GM19467 (cell line): Measurements from ENCODE around the gene MSMB.
A peak's percentile ranks its signal among the peaks of the same experiment; 100 is the strongest.

Experiments
- ATAC-seq: cut with Tn5 transposase; IDR thresholded peaks from one replicate; pipeline ENCODE4 v1.9.1; 2021; ENCODE audit warnings: mild to moderate bottlenecking, moderate library complexity; ENCODE audit not compliant: unreplicated experiment

MSMB gene

DNA sequence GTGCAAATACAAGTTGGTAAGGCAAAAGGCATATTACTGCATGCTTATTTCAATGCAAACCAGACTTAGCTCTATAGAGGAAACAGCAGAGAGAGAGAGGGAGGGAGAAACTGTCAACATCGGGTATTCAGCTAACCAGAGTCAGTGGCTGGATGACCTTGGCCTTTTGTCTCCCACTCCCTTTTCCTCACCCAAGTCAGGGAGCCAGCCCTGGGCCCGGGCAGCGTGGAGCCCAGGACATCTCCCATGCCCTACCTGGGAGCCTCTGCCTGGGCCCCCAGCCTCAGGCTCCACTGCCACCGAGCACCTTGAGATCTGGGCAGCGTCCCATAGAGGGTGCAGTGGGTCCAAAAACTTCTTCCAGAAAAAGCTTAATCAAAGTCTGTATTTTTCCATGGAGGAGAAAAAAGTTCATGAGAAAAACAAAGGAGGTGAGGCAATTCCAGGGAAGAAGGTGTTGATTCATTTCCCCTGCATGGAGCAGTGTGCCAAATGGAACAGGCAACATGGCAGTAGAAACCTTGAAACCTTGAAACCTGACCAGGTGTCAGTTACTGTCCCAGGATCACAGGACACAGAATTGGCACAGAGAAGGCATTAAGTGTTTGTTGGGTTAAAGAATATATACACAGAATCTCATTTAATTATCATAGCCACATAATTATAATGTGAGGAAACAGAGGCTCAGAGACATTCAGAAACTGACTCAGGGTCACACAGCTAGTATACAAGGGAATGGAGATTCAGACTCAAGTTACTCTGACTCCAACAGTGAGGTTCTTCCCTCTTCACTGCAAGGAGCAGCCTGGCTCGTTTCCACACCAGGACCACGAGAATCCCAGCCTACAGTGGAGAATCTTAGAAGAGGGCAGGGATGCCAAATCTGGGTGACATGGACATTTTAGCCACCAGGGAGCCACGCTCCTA lies 9.9 kb downstream of the MSMB start:
- ATAC-seq: no peak

- ATAC-seq: no peak
These were observed 12.5 kb downstream of the MSMB start for GRCh38 chr10:46033602-46034011.

- ATAC-seq: no peak
These were observed 14.2 kb downstream of the MSMB start for GRCh38 chr10:46031648-46032532.

DNA sequence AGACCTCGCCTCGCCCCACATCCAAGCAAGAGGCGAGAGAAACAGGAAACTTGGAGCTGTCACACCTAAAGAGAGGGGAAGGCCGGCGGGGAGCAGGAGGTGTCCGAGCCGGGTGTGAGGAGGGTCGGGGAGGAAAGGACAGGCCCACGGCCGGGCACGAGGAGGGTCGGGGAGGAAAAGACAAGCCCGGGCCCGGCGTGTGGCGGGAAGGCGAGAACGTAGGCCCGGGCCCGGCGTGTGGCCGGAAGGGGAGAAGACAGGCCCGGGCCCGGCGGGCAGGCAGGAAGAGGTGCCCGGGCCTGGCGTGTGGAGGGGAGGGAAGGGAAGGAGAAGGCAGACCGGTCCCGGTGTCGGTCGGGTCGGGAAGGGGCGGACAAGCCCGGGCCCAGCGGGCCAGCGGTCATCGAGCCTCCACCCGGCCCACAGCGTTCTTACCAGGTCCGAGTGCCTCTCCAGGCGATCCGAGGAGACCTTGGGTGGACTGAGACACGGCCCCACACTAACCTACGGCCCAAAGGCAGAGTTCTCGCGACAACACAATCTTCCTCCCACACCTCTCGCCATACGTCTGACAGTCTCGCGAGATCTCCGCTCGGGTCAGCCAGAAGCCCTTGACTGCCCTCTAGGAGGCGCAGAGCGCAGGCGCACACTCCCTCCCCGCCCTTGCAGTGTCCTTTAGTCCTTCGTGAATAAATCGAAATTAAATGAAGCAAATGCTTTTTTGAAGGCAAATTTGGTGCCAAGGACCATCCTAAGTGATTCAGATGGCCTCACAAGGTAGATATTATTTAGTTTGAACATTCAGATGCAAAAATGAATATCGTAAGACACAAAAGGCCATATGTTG lies 15.8 kb downstream of the MSMB start, which contains the start of gene NCOA4:
Gene NCOA4 (minus strand): TSS at position 533 of the 847 bp plus-strand sequence. CDS start 13,943 bp downstream, outside the sequence.
- peak; percentile 95 for ATAC-seq

DNA sequence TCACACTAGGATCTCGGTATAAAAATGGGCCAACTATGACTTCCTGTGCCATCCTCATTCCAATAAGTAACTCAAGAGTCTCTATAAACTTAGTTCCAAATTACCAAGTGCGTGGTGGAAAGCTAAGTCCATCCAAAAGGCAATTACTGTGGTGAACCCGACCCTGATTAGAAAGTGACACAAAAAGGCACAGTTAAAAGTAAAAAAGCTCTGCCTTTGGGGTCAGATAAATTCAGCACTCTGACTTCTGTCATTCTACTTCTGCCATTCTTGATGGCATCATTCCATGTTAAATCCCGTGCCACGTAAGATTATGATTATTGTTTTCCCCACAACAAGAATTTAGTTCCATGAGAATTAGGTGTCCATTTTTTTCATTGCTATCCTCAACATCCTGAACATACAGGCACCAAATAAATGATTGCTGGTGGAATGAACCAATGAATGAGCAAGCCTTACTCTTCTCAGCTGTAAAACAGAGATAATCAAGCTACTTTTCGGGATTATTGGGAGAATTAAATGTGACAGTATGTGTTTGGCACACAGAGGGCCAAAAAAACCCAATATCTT lies 16.5 kb downstream of the MSMB start:
- no peak for ATAC-seq

GRCh38 chr10:46028584-46029460 lies 17.2 kb downstream of the MSMB start:
- ATAC-seq: no peak

DNA sequence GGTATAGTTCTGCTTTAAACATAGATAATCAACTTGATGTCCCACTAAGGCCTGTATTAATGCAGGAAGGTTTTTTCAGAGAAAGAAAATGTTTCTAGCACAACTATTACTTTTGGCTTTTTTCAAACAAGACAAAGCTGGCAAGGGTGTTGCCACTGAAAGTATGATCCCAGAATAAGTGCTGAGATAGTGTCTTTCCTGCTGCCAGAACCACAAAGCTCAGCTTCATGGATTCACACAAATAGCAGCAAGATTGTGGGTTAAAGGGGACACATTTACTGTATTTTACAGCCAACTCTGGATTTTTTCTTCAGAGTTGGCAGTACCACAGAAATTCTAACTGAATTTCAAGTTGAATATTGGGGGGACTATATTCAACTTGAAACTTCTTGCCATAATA lies 20.0 kb downstream of the MSMB start:
- no peak for ATAC-seq

DNA sequence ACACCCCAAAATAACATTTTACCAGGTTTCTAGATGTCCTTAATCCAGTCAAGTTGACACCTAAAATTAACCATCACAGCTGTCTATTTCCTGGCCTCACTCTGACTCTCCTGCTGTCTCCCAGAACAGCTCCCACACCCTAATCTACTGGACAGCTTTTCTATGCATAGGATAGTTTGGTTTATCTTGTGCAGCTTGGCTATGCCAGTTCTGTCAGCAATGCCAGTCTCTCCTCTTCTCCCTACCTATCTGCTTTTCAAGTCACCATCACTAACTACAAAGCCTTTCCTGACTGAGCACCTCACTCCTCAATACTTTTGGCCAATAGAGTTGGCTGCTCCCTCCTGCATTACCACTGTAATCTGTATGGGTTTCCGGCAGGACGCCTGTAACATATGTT lies 20.7 kb downstream of the MSMB start:
- ATAC-seq: no peak

DNA sequence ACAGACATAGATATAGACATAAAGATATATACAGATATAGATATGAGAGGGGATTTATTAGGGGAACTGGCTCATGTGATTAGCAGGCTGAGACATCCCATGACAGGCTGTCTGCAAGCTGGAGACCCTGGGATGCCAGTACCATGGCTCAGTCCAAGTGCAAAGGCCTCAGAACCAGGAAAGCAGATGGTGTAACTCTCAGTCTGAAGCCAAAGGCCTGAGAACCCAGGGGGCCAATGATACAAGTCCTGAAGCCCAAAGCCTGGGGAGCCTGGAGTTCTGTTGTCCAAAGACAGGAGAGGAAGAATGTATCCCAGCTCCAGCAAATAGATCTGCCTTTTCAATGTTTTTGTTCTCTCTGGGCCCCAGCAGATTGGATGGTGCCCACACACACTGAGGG lies 21.1 kb downstream of the MSMB start:
- ATAC-seq: no peak

DNA sequence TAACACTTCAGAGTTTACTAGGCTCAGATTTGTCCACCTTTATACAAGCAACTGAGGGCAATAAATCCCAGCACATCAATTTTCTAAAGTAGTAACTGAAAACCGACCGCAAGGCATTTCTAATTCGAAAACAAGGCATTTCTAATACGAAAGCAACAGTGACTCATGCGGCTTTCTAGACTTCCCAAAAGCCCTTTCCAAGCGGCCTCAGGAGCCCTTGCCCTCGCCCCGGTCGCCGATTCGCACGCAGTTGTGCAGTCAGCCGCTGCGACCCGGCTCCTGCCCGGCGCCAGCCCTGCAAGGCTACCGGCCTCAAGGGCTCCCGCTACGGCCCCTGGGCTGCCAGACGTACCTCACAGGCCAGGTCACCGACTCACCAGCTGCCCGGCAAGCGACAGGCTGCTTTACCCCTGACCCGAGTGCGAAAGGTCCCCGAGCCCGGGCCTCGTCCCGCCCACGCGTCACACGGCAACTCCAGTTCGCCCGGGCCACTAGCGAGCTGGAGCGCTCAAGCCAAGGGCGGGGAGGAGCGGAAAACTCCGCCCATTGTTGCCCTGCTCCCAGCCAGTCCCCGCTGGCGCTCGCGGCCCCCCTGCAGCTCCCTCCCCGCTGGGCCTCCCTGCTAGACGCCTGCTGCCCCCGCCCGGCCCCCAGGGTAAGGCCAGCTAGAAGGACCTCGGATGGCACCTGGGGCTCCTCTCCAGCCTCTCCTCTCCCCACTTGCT lies 22.9 kb downstream of the MSMB start:
- ATAC-seq: peak; percentile 91

GRCh38 chr10:46020344-46020657 lies 25.8 kb downstream of the MSMB start:
- ATAC-seq: no peak

GRCh38 chr10:46019569-46020343 lies 26.3 kb downstream of the MSMB start:
- no peak for ATAC-seq

- ATAC-seq: no peak
These were observed 26.9 kb downstream of the MSMB start for GRCh38 chr10:46019177-46019528.

DNA sequence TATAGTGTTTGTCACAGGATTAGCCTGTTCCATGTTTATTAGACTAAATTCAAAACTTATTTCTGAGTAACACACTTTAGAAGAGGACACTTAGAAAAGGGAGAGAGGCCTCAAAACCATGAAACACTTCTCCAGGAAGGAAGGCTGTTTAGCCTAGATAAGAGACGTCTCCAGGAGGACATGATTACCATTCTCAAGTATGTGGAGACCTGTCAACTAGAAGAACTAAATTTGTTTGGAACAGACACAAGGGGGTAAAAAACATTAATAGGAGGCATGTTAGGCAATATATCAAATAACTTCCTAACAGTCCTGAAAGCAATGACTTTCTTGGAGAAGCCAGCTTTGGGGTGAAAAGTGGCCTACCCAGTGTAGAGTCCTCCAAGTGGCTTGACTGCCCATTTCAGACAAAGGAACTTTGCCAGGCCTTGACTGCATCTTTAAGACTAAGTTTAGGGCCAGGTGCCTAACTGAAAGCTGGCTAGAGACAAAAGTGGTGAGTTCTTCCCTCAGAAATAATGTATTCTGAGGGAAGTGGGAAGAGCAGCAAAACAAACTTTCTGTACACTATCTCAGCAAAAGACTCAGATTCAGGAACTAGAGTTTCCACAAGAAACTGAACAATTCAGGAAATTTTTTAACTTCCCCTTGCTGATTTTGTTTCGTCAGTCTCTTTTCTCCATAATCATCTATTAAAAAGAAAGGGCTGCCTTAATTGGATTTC lies 27.5 kb downstream of the MSMB start:
- no peak for ATAC-seq

GRCh38 chr10:46017733-46018132 lies 28.3 kb downstream of the MSMB start:
- ATAC-seq: no peak

DNA sequence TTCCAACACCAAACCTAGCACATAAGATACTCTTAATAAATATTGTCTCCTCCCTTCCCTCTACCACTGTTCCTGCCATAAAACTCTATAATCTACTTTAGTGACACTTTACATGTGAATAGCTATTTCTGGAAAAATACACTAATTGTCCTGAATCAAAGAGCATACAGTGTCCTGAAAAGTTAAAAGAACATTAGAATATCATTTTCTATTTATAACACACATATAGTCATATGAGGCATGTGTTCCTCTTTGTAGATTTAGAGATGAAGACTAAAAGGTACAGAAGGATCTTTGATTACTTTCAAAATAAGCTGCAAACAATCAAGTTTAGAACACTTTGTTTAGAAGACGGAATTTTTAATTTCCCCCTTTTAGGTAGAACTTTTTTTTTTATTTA lies 29.3 kb downstream of the MSMB start:
- ATAC-seq: no peak

GRCh38 chr10:46016190-46016589 lies 29.9 kb downstream of the MSMB start:
- no peak for ATAC-seq
